Testis (tissue), 3 donors: ENCODE results near the gene PSAP. TPM values are rescaled to one million over a fixed set of nuclear protein-coding genes. Genes with fewer than 3 reads are reported as not detected.

Experiments used
- DNase-seq: peaks from one replicate; pipeline ENCODE4 v3.0.0-alpha.2; 2019
- H3K27ac ChIP-seq, 2 donors: fragments of 200-600 bp; sonication (generic); one replicate each; pipeline ENCODE4 v1.5.1; 2019
- H3K27me3 ChIP-seq: fragments of 200-600 bp; sonication (generic); one replicate; pipeline ENCODE4 v1.5.1; 2019
- H3K36me3 ChIP-seq: fragments of 200-600 bp; sonication (generic); one replicate; pipeline ENCODE4 v1.5.1; 2017; ENCODE audit warnings: low read depth; ENCODE audit errors: missing control alignments
- H3K4me1 ChIP-seq: fragments of 200-600 bp; sonication (generic); one replicate; pipeline ENCODE4 v1.5.1; 2019
- H3K4me3 ChIP-seq, 2 donors: fragments of 200-600 bp; sonication (generic); one replicate each; pipeline ENCODE4 v1.5.1; 2017 to 2019
- H3K9me3 ChIP-seq: fragments of 200-600 bp; sonication (generic); one replicate; pipeline ENCODE4 v1.5.1; 2017
- POLR2A ChIP-seq: fragments of 450-650 bp; IDR thresholded peaks from one replicate; pipeline ENCODE4 v1.6.1; 2017; ENCODE audit warnings: antibody characterized with exemption, mild to moderate bottlenecking, moderate library complexity
- whole genome bisulfite sequencing, 2 donors: methylation state at CpG; one replicate each; pipeline ENCODE4 v1.1.5; 2018; 5-methylcytosine and 5-hydroxymethylcytosine counted together
- intact Hi-C: fragments of 100-400 bp; cut with DNase I; formaldehyde crosslinking; loops from one replicate; pipeline ENCODE4 v1.15.1; 2023; ENCODE audit warnings: low total_unique reads
- polyA plus RNA-seq: library from polyadenylated mRNA; stranded (reverse); fragments of 350-450 nt; fragmentation: Illumina TruSeq; extraction: RNeasy Lipid Tissue Mini Kit (QIAGEN cat#74804); gene quantifications from one replicate; pipeline ENCODE4 v1.2.3, GENCODE V29; 2014; ENCODE audit warnings: low read depth, low replicate concordance; ENCODE audit not compliant: insufficient read depth
- total RNA-seq, 2 donors: library from RNA; depleted of rRNA; stranded (reverse); fragments of >200 nt; gene quantifications; one replicate each; pipeline ENCODE4 v1.2.3, GENCODE V29; 2016
- TF ChIP-seq, protein P1 (sequence below), 3 experiments: fragments of 450-650 bp in 2 of 3; fragments of 200-600 bp in 1 of 3; sonication (generic) in 1 of 3; IDR thresholded peaks; one replicate each; pipeline ENCODE4 v1.5.1; 2016 to 2019; ENCODE audit warnings: antibody characterized with exemption in 3 of 3, mild to moderate bottlenecking in 2 of 3, moderate library complexity in 1 of 3

The PSAP gene
- total and polyA plus RNA-seq, 3 donors from 2014 or later, result 1,011 to 1,399 (median 1,346) TPM

DNA sequence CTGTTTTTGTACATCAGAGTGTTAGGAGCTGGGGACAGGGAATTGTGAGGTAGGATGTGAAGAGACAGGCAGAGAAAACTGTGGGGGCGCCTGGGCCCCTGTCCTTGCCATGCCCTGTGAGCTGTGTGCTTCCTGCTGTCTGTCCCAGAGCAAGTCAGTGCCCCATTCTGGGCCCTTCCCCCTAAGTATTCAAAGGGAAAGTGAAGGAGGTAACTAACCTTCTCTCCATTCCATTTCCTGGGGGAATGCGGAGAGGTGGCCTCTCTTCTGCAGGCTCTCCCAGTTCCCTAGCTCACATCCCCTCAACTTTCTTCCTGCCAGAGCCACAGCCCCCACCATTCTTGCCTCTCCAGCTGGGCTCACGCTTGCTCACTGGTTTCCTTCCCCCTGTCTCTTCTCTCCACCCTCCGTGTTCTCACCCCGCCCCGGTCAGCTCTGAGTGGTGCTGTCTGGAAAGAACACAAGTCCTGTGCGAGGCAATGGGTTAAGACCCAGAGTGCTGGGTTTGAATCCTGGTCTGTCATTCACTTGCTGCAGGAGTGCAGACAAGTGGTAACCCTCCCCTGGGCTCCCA is 68.0 kb downstream of the PSAP start:
- H3K27me3 ChIP-seq, result no peaks in the 10 kb centered on the region
- intact Hi-C loops, result no loop called here
- no peaks in the 10 kb centered on the region for H3K4me1 ChIP-seq
- no peak overlapping the region for H3K4me3 ChIP-seq
- WGBS, 2 donors, result 60 to 66% methylated on average over 7 of the region's 7 CpGs
- no peak for DNase-seq
- H3K9me3 ChIP-seq, result no peaks in the 10 kb centered on the region
- H3K27ac ChIP-seq, result no peak overlapping the region
- TF ChIP-seq, protein P1, sequence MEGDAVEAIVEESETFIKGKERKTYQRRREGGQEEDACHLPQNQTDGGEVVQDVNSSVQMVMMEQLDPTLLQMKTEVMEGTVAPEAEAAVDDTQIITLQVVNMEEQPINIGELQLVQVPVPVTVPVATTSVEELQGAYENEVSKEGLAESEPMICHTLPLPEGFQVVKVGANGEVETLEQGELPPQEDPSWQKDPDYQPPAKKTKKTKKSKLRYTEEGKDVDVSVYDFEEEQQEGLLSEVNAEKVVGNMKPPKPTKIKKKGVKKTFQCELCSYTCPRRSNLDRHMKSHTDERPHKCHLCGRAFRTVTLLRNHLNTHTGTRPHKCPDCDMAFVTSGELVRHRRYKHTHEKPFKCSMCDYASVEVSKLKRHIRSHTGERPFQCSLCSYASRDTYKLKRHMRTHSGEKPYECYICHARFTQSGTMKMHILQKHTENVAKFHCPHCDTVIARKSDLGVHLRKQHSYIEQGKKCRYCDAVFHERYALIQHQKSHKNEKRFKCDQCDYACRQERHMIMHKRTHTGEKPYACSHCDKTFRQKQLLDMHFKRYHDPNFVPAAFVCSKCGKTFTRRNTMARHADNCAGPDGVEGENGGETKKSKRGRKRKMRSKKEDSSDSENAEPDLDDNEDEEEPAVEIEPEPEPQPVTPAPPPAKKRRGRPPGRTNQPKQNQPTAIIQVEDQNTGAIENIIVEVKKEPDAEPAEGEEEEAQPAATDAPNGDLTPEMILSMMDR (IDR thresholded peaks at IDR 0.05), result no peak
- TF ChIP-seq POLR2A, result no peak
- H3K36me3 ChIP-seq, result no peaks in the 10 kb centered on the region

DNA sequence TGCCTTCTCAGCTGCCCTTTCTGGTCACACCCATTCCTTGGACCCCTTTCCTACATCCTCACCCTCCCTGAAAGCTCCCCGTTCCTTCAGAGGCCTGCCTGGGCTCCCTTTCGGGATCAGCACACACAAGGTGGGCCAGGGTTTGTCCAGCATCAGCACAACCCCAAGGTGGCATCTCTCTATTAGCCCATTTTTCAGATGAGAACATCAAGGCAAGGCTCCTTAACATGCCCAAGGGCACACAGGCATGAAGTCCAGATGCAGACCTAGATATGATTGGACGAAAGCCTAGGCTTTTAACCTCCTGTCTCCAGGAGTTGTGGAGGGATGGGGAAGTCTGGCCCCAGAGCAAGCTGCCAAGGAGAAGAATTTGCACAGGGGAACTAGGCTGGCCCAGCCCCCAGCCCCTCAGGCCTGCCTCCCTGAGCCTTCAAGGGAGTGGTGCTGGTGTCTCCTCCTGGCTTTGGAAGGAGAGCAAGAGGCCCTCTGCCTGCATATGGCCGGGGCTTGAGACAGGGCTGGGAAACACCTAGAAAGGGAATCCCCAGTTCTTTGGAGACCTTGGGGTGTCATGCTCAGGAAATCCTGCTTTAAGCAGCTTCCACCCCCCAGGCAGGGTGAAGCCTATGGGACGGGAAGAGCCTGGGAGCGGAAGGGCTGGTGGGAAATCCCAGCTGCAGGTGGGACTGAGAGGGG is 68.7 kb downstream of the PSAP start:
- TF ChIP-seq, protein P1 (IDR thresholded peaks at IDR 0.05), result no peak
- Histone ChIP-seq H3K4me1 (no peaks in the 10 kb centered on the region), H3K27me3 (no peaks in the 10 kb centered on the region), H3K27ac (no peak overlapping the region), H3K9me3 (no peaks in the 10 kb centered on the region), H3K36me3 (no peaks in the 10 kb centered on the region), H3K4me3 (no peak overlapping the region)
- DNase-seq, result no peak
- intact Hi-C loops, result no loop called here
- 90% methylated on average over 5 to 6 of the region's 6 CpGs for WGBS, 2 donors

DNA sequence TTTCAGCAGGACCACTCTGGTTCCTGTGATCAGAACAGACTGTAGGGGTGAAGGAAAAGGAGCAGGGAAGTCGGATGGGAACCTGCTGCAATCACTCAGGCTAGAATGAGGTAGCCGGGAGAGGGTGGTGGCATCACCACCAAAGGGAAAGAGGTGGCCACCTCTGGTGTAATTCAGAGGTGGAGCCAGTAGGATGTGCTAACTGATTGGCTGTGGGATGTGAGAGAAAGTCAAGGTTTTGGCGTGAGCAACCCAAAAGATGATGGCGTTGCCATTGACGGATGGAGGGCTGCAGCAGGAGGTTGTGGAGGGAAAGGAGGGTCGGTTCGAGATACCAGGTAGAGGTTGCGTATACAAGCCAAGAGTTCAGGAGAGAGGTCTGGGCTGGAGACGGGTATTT is 70.3 kb downstream of the PSAP start:
- Histone ChIP-seq H3K4me1 (no peaks in the 10 kb centered on the region), H3K27ac (no peak overlapping the region), H3K9me3 (no peaks in the 10 kb centered on the region), H3K36me3 (no peaks in the 10 kb centered on the region), H3K4me3 (no peak overlapping the region), H3K27me3 (no peaks in the 10 kb centered on the region)
- intact Hi-C loops, result no loop called here
- 89 to 91% methylated on average over 9 of the region's 9 CpGs for WGBS, 2 donors
- TF ChIP-seq, protein P1 (IDR thresholded peaks at IDR 0.05), result no peak
- TF ChIP-seq POLR2A, result no peak
- DNase-seq, result no peak

DNA sequence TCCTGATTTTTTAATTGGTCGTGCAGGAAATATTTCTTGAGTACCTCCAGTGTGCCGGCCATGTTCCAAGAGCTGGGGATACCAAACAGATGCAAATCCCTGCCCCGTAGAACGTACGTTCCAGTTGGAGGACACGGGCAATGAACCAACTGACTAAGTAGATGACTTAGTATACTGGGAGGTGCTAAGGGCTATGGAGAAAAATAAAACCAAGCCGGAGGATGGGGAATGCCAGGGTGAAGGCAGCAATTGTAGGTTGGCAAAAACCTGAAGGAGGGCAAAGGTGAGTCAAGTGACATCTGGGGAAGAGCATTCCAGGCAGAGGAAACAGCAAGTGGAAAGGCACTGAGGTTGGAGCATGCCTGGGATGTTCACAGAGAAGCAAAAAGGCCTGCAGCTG is 70.9 kb downstream of the PSAP start:
- no peak for TF ChIP-seq POLR2A
- H3K27me3 ChIP-seq, result no peaks in the 10 kb centered on the region
- no peaks in the 10 kb centered on the region for H3K9me3 ChIP-seq
- H3K36me3 ChIP-seq, result no peaks in the 10 kb centered on the region
- H3K27ac ChIP-seq, result no peak overlapping the region
- no peak for DNase-seq
- no peak overlapping the region for H3K4me3 ChIP-seq
- WGBS, 2 donors, result 92 to 95% methylated on average over 7 of the region's 7 CpGs
- intact Hi-C loops, result no loop called here
- H3K4me1 ChIP-seq, result no peaks in the 10 kb centered on the region

DNA sequence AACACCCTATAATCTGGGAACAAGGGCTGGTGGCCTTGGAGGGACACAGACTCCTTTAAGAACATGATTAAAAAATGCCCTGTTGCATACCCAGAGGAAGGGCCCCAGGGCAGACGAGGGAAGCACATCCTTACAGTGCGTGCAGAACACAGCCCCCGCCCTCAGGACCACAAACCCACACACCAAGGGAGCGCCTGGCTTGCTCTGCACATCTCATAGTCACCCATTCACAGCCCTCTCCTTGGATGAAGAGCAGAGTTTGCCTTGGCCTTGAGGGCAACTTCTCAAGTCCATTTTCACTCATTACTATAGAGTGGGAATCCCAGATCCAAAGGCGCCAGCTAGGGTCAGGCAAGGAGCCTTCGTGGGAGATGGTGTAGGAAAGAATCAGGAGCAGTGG is 71.4 kb downstream of the PSAP start:
- no peak overlapping the region for H3K27ac ChIP-seq
- H3K4me3 ChIP-seq, result no peak overlapping the region
- H3K36me3 ChIP-seq, result no peaks in the 10 kb centered on the region
- no peak for TF ChIP-seq POLR2A
- TF ChIP-seq, protein P1 (IDR thresholded peaks at IDR 0.05), result no peak
- no peaks in the 10 kb centered on the region for H3K4me1 ChIP-seq
- no peaks in the 10 kb centered on the region for H3K27me3 ChIP-seq
- DNase-seq, result no peak
- 94 to 100% methylated on average over 6 of the region's 6 CpGs for WGBS, 2 donors
- H3K9me3 ChIP-seq, result no peaks in the 10 kb centered on the region
- intact Hi-C loops, result loop anchor here (10.0 kb wide), 1 partner anchor 65 kb away; the partner anchor contains the start of gene C10orf105
